ENCODE data around the gene STEAP3.

Gene STEAP3

GRCh38 chr2:119225926-119226325, 2.3 kb downstream of the STEAP3 start:
- no peak overlapping the region for H3K9ac ChIP-seq (ENCODE audit: low read depth, low read length)
- peaks cover 20% of the 10 kb centered on the region for H3K4me1 ChIP-seq (ENCODE audit: insufficient read depth, low read length)
- H3K36me3 ChIP-seq (ENCODE audit: insufficient read depth, low read length): no peaks in the 10 kb centered on the region
- H3K9me3 ChIP-seq (ENCODE audit: control insufficient read depth, insufficient read depth, low read length): no peaks in the 10 kb centered on the region

GRCh38 chr2:119227346-119227745, 3.7 kb downstream of the STEAP3 start:
- Histone ChIP-seq H3K9ac (ENCODE audit: low read depth, low read length) (no peak overlapping the region), H3K36me3 (ENCODE audit: insufficient read depth, low read length) (no peaks in the 10 kb centered on the region), H3K9me3 (ENCODE audit: control insufficient read depth, insufficient read depth, low read length) (no peaks in the 10 kb centered on the region), H3K4me1 (ENCODE audit: insufficient read depth, low read length) (peaks cover 29% of the 10 kb centered on the region)

GRCh38 chr2:119228136-119228535, 4.5 kb downstream of the STEAP3 start:
- no peak overlapping the region for H3K9ac ChIP-seq (ENCODE audit: low read depth, low read length)
- H3K9me3 ChIP-seq (ENCODE audit: control insufficient read depth, insufficient read depth, low read length): no peaks in the 10 kb centered on the region
- no peaks in the 10 kb centered on the region for H3K36me3 ChIP-seq (ENCODE audit: insufficient read depth, low read length)
- peaks cover 27% of the 10 kb centered on the region for H3K4me1 ChIP-seq (ENCODE audit: insufficient read depth, low read length)

- H3K9ac ChIP-seq (ENCODE audit: low read depth, low read length): no peak overlapping the region
- H3K9me3 ChIP-seq (ENCODE audit: control insufficient read depth, insufficient read depth, low read length): no peaks in the 10 kb centered on the region
- H3K36me3 ChIP-seq (ENCODE audit: insufficient read depth, low read length): no peaks in the 10 kb centered on the region
- H3K4me1 ChIP-seq (ENCODE audit: insufficient read depth, low read length): peaks cover 27% of the 10 kb centered on the region
Measured at GRCh38 chr2:119228964-119229363, 5.3 kb downstream of the STEAP3 start.

- H3K4me1 ChIP-seq (ENCODE audit: insufficient read depth, low read length): peaks cover 31% of the 10 kb centered on the region
Measured at GRCh38 chr2:119229716-119230115, 6.1 kb downstream of the STEAP3 start.

GRCh38 chr2:119230219-119231185, 6.9 kb downstream of the STEAP3 start:
- no peaks in the 10 kb centered on the region for H3K36me3 ChIP-seq (ENCODE audit: insufficient read depth, low read length)
- H3K9me3 ChIP-seq (ENCODE audit: control insufficient read depth, insufficient read depth, low read length): no peaks in the 10 kb centered on the region
- H3K4me1 ChIP-seq (ENCODE audit: insufficient read depth, low read length): peaks cover 31% of the 10 kb centered on the region
- no peak overlapping the region for H3K9ac ChIP-seq (ENCODE audit: low read depth, low read length)

More at GRCh38 chr2:119229716-119230115, 6.1 kb downstream of the STEAP3 start:
- no peaks in the 10 kb centered on the region for H3K9me3 ChIP-seq (ENCODE audit: control insufficient read depth, insufficient read depth, low read length)
- no peak overlapping the region for H3K9ac ChIP-seq (ENCODE audit: low read depth, low read length)
- no peaks in the 10 kb centered on the region for H3K36me3 ChIP-seq (ENCODE audit: insufficient read depth, low read length)

GRCh38 chr2:119231975-119232665, 8.5 kb downstream of the STEAP3 start:
- no peak overlapping the region for H3K9ac ChIP-seq (ENCODE audit: low read depth, low read length)
- no peaks in the 10 kb centered on the region for H3K9me3 ChIP-seq (ENCODE audit: control insufficient read depth, insufficient read depth, low read length)
- peaks cover 31% of the 10 kb centered on the region for H3K4me1 ChIP-seq (ENCODE audit: insufficient read depth, low read length)
- no peaks in the 10 kb centered on the region for H3K36me3 ChIP-seq (ENCODE audit: insufficient read depth, low read length)

- no peaks in the 10 kb centered on the region for H3K36me3 ChIP-seq (ENCODE audit: insufficient read depth, low read length)
- H3K4me1 ChIP-seq (ENCODE audit: insufficient read depth, low read length): peaks cover 34% of the 10 kb centered on the region
- no peaks in the 10 kb centered on the region for H3K9me3 ChIP-seq (ENCODE audit: control insufficient read depth, insufficient read depth, low read length)
- H3K9ac ChIP-seq (ENCODE audit: low read depth, low read length): no peak overlapping the region
Measured at GRCh38 chr2:119232666-119232993, 9.0 kb downstream of the STEAP3 start.

GRCh38 chr2:119233326-119234020, 9.8 kb downstream of the STEAP3 start:
- Histone ChIP-seq H3K9me3 (ENCODE audit: control insufficient read depth, insufficient read depth, low read length) (no peaks in the 10 kb centered on the region), H3K9ac (ENCODE audit: low read depth, low read length) (no peak overlapping the region), H3K36me3 (ENCODE audit: insufficient read depth, low read length) (no peaks in the 10 kb centered on the region), H3K4me1 (ENCODE audit: insufficient read depth, low read length) (peaks cover 34% of the 10 kb centered on the region)

- H3K36me3 ChIP-seq (ENCODE audit: insufficient read depth, low read length): no peaks in the 10 kb centered on the region
- H3K9me3 ChIP-seq (ENCODE audit: control insufficient read depth, insufficient read depth, low read length): no peaks in the 10 kb centered on the region
- no peak overlapping the region for H3K9ac ChIP-seq (ENCODE audit: low read depth, low read length)
- H3K4me1 ChIP-seq (ENCODE audit: insufficient read depth, low read length): peaks cover 34% of the 10 kb centered on the region
Measured at GRCh38 chr2:119234021-119235019, 10.7 kb downstream of the STEAP3 start.

- Histone ChIP-seq H3K36me3 (ENCODE audit: insufficient read depth, low read length) (no peaks in the 10 kb centered on the region), H3K9me3 (ENCODE audit: control insufficient read depth, insufficient read depth, low read length) (no peaks in the 10 kb centered on the region), H3K9ac (ENCODE audit: low read depth, low read length) (no peak overlapping the region), H3K4me1 (ENCODE audit: insufficient read depth, low read length) (peaks cover 28% of the 10 kb centered on the region)
Measured at GRCh38 chr2:119236796-119237195, 13.2 kb downstream of the STEAP3 start.

- no peaks in the 10 kb centered on the region for H3K9me3 ChIP-seq (ENCODE audit: control insufficient read depth, insufficient read depth, low read length)
- H3K9ac ChIP-seq (ENCODE audit: low read depth, low read length): no peak overlapping the region
- H3K4me1 ChIP-seq (ENCODE audit: insufficient read depth, low read length): peaks cover 18% of the 10 kb centered on the region
- no peaks in the 10 kb centered on the region for H3K36me3 ChIP-seq (ENCODE audit: insufficient read depth, low read length)
Measured at GRCh38 chr2:119240311-119241204, 16.9 kb downstream of the STEAP3 start.

GRCh38 chr2:119241205-119241532, 17.5 kb downstream of the STEAP3 start:
- Histone ChIP-seq H3K36me3 (ENCODE audit: insufficient read depth, low read length) (no peaks in the 10 kb centered on the region), H3K9ac (ENCODE audit: low read depth, low read length) (no peak overlapping the region), H3K4me1 (ENCODE audit: insufficient read depth, low read length) (peaks cover 18% of the 10 kb centered on the region)

More at GRCh38 chr2:119241205-119241532, 17.5 kb downstream of the STEAP3 start:
- H3K9me3 ChIP-seq (ENCODE audit: control insufficient read depth, insufficient read depth, low read length): no peaks in the 10 kb centered on the region

Measured in ES-I3 (cell line).